Ovary (tissue), 3 donors: Measurements from ENCODE around the gene UNKL.

Experiments
- EP300 ChIP-seq: sonication (generic); formaldehyde crosslinking; IDR thresholded peaks from one replicate; pipeline ENCODE4 v1.6.1; 2017; ENCODE audit warnings: antibody characterized with exemption
- TF ChIP-seq, protein P1 (sequence below), 3 donors: fragments of 450-650 bp in 2 of 3; fragments of 200-600 bp in 1 of 3; IDR thresholded peaks; one replicate each; pipeline versions ENCODE4 v1.5.1 to v1.8.0; 2016 to 2022; ENCODE audit warnings: antibody characterized with exemption in 3 of 3, mild to moderate bottlenecking in 1 of 3
- donor health status: DM: no; HTN: no; CAD: no.

DNA sequence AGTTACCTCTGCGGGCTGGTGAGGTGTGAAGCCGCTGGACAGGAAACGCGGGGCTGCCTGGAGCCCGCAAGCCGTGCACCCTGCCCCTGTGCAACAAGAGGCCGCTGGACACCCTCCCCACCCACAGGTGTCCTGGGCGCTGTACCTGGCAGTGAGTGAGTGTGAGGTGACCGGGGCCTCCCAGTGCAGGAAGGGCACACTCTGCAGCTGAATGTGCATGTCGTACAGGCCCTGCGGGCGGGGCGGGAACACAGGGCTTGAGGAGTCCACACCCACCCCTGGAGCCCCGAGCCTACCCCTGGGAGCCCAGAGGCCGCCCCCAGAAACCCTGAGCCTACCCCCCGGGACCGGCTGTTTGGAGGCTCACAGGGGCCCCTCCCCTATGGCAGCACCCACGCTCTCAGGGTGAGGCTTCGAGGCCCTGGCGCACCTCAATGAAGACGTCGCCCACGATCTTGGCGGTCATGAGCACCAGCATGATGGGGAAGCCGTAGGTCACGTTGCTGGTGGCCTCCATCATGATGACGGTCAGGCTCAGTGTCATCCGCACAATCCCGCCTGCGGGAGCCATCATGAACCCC lies 34.1 kb upstream of the UNKL start:
- TF ChIP-seq, protein P1, sequence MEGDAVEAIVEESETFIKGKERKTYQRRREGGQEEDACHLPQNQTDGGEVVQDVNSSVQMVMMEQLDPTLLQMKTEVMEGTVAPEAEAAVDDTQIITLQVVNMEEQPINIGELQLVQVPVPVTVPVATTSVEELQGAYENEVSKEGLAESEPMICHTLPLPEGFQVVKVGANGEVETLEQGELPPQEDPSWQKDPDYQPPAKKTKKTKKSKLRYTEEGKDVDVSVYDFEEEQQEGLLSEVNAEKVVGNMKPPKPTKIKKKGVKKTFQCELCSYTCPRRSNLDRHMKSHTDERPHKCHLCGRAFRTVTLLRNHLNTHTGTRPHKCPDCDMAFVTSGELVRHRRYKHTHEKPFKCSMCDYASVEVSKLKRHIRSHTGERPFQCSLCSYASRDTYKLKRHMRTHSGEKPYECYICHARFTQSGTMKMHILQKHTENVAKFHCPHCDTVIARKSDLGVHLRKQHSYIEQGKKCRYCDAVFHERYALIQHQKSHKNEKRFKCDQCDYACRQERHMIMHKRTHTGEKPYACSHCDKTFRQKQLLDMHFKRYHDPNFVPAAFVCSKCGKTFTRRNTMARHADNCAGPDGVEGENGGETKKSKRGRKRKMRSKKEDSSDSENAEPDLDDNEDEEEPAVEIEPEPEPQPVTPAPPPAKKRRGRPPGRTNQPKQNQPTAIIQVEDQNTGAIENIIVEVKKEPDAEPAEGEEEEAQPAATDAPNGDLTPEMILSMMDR (IDR thresholded peaks at IDR 0.05), result no peak
- TF ChIP-seq EP300, result no peak
